ENCODE results near the gene CEP192. TPM values are rescaled to one million over a fixed set of nuclear protein-coding genes. Genes with fewer than 3 reads are reported as not detected.

Gene CEP192
- total and polyA plus RNA-seq, 2 of the 4 experiments (the other 2 are of a cell fraction), result 17.2 to 29.0 TPM

DNA sequence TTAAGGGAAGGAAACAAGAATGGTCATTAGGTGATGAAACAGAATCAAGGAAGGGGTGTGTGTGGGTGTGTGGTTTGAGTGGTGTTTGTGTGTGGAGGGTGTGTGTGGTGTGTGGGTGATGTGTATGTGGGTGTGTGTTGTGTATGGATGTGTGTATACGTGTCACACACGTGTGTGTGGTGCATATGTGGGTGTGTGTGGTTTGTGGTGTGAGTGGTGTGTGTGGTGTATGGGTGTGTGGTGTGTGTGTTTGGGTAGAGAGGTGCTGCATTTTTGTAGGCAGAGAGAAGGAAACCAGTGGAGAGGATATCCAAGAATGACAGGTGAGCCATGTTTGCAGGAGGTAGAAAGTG lies 1.1 kb upstream of the CEP192 start:
- H2BK5ac ChIP-seq (ENCODE audit: low read depth, low read length, poor library complexity, severe bottlenecking), result peak overlapping the region; percentile 64
- peak overlapping the region; percentile 33 for H4K5ac ChIP-seq (ENCODE audit: low read depth, low read length)
- H2BK120ac ChIP-seq (ENCODE audit: low read depth, low read length), result peak overlapping the region; percentile 44; the same call in 1 of the 2 replicates
- CTCF ChIA-PET, result no interaction called here
- peak overlapping the region; percentile 96 for H2AK5ac ChIP-seq (ENCODE audit: low read depth, low read length)
- DNase-seq (no peak), ATAC-seq (ENCODE audit: low read depth) (no peak)
- H4K20me1 ChIP-seq (ENCODE audit: insufficient read depth, low read length), result peaks cover 15% of the 10 kb centered on the region; the same call in 1 of the 2 replicates
- no TSS peak for BruUV-seq (replicated peaks)
- peaks cover 8% of the 10 kb centered on the region for H3K4me1 ChIP-seq (ENCODE audit: control insufficient read depth, insufficient read depth, low read length)
- no peak overlapping the region for H3K56ac ChIP-seq (ENCODE audit: extremely low read depth, insufficient read depth, low read length)
- peak overlapping the region; percentile 90 for H3K23ac ChIP-seq (ENCODE audit: low read depth, low read length)
- peaks cover 14% of the 10 kb centered on the region for H3K9me1 ChIP-seq (ENCODE audit: insufficient read depth, low read length)
- 60% methylated on average over 2 of the region's 2 CpGs; no CpG with 5 or more reads in 1 of the 2 experiments for WGBS, 2 experiments (ENCODE audit: extremely low coverage in 2 of 2, insufficient read length in 1 of 2)
- H3K18ac ChIP-seq (ENCODE audit: low read depth, low read length), result no peak overlapping the region
- POLR2A ChIA-PET (ENCODE audit: unreplicated experiment), result no interaction called here
- H3K9ac ChIP-seq (ENCODE audit: low read depth, low read length), result peak overlapping the region; percentile 69; the same call in 1 of the 2 replicates
- H3K36me3 ChIP-seq (ENCODE audit: control insufficient read depth, insufficient read depth, low read length), result no peaks in the 10 kb centered on the region
- peak overlapping the region; percentile 16; the same call in 1 of the 3 replicates for H2BK15ac ChIP-seq (ENCODE audit: low read depth, low read length)
- peak overlapping the region; percentile 73 for H4K91ac ChIP-seq (ENCODE audit: insufficient read depth, low read depth, low read length)
- peak overlapping the region; percentile 99 for H2AFZ ChIP-seq (replicated peaks; ENCODE audit: low read length, poor library complexity)
- H3K4ac ChIP-seq (ENCODE audit: low read depth, low read length), result peak overlapping the region; percentile 90
- in situ Hi-C loops (cut with MboI; ENCODE audit: low sequenced_read_pairs), result loop anchor here (25.0 kb wide), 1 partner anchor 747 kb away; the partner anchor contains the start of genes FAM210A and RNMT
- peak overlapping the region; percentile 82 for H3K14ac ChIP-seq (replicated peaks; ENCODE audit: low read depth, low read length)
- peak overlapping the region; percentile 86; the same call in 1 of the 2 replicates for H3K4me2 ChIP-seq (ENCODE audit: low read depth, low read length)
- H2AK9ac ChIP-seq (replicated peaks; ENCODE audit: low read depth, low read length, poor library complexity), result peak overlapping the region; percentile 57
- dilution Hi-C loops (cut with HindIII; ENCODE audit: low sequenced_read_pairs, unreplicated experiment), result no loop called here
- H3K27me3 ChIP-seq (ENCODE audit: control insufficient read depth, insufficient read depth, low read length), result no peaks in the 10 kb centered on the region
- 0 out of 2 replicates have a peak overlapping the region, but pooled peaks have one; percentile 13 for H2BK20ac ChIP-seq (ENCODE audit: low read depth, low read length)
- H3K79me1 ChIP-seq (ENCODE audit: low read depth in 1 of 2, low read length in 2 of 2), result peaks cover 10 to 26% of the 10 kb centered on the region in 2 experiments; a peak in 2 of 4 replicates
- no peak overlapping the region for H3K27ac ChIP-seq (ENCODE audit: insufficient read depth, low read length)
- no peak overlapping the region for H3K4me3 ChIP-seq (ENCODE audit: insufficient read depth, low read depth, low read length)
- H3K9me3 ChIP-seq (ENCODE audit: control insufficient read depth, insufficient read depth, low read length), result no peaks in the 10 kb centered on the region
- H4K8ac ChIP-seq (ENCODE audit: low read depth in 2 of 2, low read length in 2 of 2), result peak overlapping the region; percentile 63 to 96
- no peak for TF ChIP-seq POLR2A (IDR thresholded peaks at IDR 0.05; ENCODE audit: low read depth, low read length)
- TF ChIP-seq MAFK (IDR thresholded peaks at IDR 0.05; ENCODE audit: low read depth, low read length), result no peak
- TF ChIP-seq, protein P1, sequence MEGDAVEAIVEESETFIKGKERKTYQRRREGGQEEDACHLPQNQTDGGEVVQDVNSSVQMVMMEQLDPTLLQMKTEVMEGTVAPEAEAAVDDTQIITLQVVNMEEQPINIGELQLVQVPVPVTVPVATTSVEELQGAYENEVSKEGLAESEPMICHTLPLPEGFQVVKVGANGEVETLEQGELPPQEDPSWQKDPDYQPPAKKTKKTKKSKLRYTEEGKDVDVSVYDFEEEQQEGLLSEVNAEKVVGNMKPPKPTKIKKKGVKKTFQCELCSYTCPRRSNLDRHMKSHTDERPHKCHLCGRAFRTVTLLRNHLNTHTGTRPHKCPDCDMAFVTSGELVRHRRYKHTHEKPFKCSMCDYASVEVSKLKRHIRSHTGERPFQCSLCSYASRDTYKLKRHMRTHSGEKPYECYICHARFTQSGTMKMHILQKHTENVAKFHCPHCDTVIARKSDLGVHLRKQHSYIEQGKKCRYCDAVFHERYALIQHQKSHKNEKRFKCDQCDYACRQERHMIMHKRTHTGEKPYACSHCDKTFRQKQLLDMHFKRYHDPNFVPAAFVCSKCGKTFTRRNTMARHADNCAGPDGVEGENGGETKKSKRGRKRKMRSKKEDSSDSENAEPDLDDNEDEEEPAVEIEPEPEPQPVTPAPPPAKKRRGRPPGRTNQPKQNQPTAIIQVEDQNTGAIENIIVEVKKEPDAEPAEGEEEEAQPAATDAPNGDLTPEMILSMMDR (conservative IDR thresholded peaks at IDR 0.05; ENCODE audit: low read depth, low read length), result no peak
- TF ChIP-seq FOS (IDR thresholded peaks at IDR 0.05; ENCODE audit: low read depth, low read length), result no peak
- no peak for TF ChIP-seq NFE2L2 (IDR thresholded peaks at IDR 0.05; ENCODE audit: low read depth, low read length)
- no peak for TF ChIP-seq MXI1 (IDR thresholded peaks at IDR 0.05; ENCODE audit: borderline replicate concordance, low read depth, low read length)
- TF ChIP-seq RAD21 (IDR thresholded peaks at IDR 0.05; ENCODE audit: low read length), result no peak
- TF ChIP-seq, protein P2, sequence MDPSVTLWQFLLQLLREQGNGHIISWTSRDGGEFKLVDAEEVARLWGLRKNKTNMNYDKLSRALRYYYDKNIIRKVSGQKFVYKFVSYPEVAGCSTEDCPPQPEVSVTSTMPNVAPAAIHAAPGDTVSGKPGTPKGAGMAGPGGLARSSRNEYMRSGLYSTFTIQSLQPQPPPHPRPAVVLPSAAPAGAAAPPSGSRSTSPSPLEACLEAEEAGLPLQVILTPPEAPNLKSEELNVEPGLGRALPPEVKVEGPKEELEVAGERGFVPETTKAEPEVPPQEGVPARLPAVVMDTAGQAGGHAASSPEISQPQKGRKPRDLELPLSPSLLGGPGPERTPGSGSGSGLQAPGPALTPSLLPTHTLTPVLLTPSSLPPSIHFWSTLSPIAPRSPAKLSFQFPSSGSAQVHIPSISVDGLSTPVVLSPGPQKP (IDR thresholded peaks at IDR 0.05; ENCODE audit: borderline replicate concordance, low read depth, low read length), result no peak
- no peak for TF ChIP-seq RFX5 (IDR thresholded peaks at IDR 0.05; ENCODE audit: low read depth, low read length)
- no peak for TF ChIP-seq BHLHE40 (IDR thresholded peaks at IDR 0.05; ENCODE audit: low read depth, low read length)
- no peak for TF ChIP-seq CEBPB (IDR thresholded peaks at IDR 0.05; ENCODE audit: low read depth, low read length)
- no peak for TF ChIP-seq RCOR1 (IDR thresholded peaks at IDR 0.05; ENCODE audit: insufficient replicate concordance, low read length)
- TF ChIP-seq CHD1 (IDR thresholded peaks at IDR 0.05; ENCODE audit: low read depth, low read length), result no peak
- no peak for TF ChIP-seq MAZ (IDR thresholded peaks at IDR 0.05; ENCODE audit: borderline replicate concordance, low read depth, low read length)
- intact Hi-C loops (cut with micrococcal nuclease), result no loop called here

All from IMR-90 (cell line).